Adrenal gland (tissue), 12 donors: ENCODE results near the gene LAPTM4A. TPM values are rescaled to one million over a fixed set of nuclear protein-coding genes. Genes with fewer than 3 reads are reported as not detected.

Source experiments
- DNase-seq, 7 donors: peaks; one replicate each; pipeline ENCODE4 v3.0.0-alpha.2; 2019 to 2020
- H3K27ac ChIP-seq, 5 donors: fragments of 200-600 bp; sonication (generic) in 4 of 5; 1 replicate in 3 of 5; 2 replicates in 2 of 5; pipeline versions ENCODE4 v1.5.1 to v1.8.0; 2016 to 2020; ENCODE audit warnings: mild to moderate bottlenecking in 1 of 5
- H3K27me3 ChIP-seq: fragments of 200-600 bp; 2 replicates; pipeline ENCODE4 v1.8.0; 2021
- H3K36me3 ChIP-seq, 2 donors: fragments of 200-600 bp; replicated peaks in 1 of 2; 1 replicate in 1 of 2; 2 replicates in 1 of 2; pipeline versions ENCODE4 v1.5.1 to v1.8.0; 2018 to 2022
- H3K4me1 ChIP-seq, 2 donors: fragments of 200-600 bp; replicated peaks in 1 of 2; 1 replicate in 1 of 2; 2 replicates in 1 of 2; pipeline versions ENCODE4 v1.5.1 to v1.8.0; 2018 to 2021
- H3K4me3 ChIP-seq, 4 donors: fragments of 200-600 bp; sonication (generic) in 3 of 4; one replicate each; pipeline ENCODE4 v1.5.1; 2016 to 2018
- H3K9me3 ChIP-seq, 3 donors: fragments of 200-600 bp; sonication (generic) in 1 of 3; replicated peaks in 1 of 3; 1 replicate in 2 of 3; 2 replicates in 1 of 3; pipeline versions ENCODE4 v1.5.1 to v1.8.0; 2016 to 2021
- CTCF ChIP-seq, 6 experiments: fragments of 450-650 bp in 4 of 6; fragments of 200-600 bp in 2 of 6; sonication (generic) in 1 of 6; IDR thresholded peaks; 1 replicate in 5 of 6; 2 replicates in 1 of 6; pipeline versions ENCODE4 v1.5.1 to v1.8.0; 2016 to 2021; ENCODE audit warnings: antibody characterized with exemption in 6 of 6, mild to moderate bottlenecking in 2 of 6, moderate library complexity in 1 of 6
- POLR2A ChIP-seq, 2 donors: fragments of 450-650 bp; IDR thresholded peaks; one replicate each; pipeline ENCODE4 v1.6.1; 2017; ENCODE audit warnings: antibody characterized with exemption in 2 of 2, mild to moderate bottlenecking in 2 of 2, moderate library complexity in 1 of 2
- WGBS, 4 donors: extraction: QIAGEN DNeasy Blood & Tissue Kit in 2 of 4; methylation state at CpG; one replicate each; pipeline versions ENCODE4 v1.1.5 to v1.1.7; 2013 to 2017; 5-methylcytosine and 5-hydroxymethylcytosine counted together
- intact Hi-C, 2 donors: fragments of 100-400 bp; cut with DNase I; formaldehyde crosslinking; loops; one replicate each; pipeline versions ENCODE4 v1.14.1 to v1.15.0; 2022 to 2023
- polyA plus RNA-seq, 3 donors: library from polyadenylated mRNA; stranded (reverse); fragments of 200-250 nt in 2 of 3; fragments of 350-450 nt in 1 of 3; fragmentation: Illumina TruSeq in 1 of 3; extraction: RNeasy Lipid Tissue Mini Kit (QIAGEN cat#74804) in 1 of 3; gene quantifications; one replicate each; pipeline ENCODE4 v1.2.3, GENCODE V29; 2013 to 2014
- total RNA-seq, 9 donors: library from RNA; depleted of rRNA in 4 of 9; stranded (reverse); fragments of >200 nt in 4 of 9; fragments of 120-200 nt in 1 of 9; fragmentation: NEBNext Ultra II Directional in 1 of 9; extraction: Animal tissue kit (Norgen Biotek cat#: 25700) in 1 of 9; gene quantifications; one replicate each; pipeline versions ENCODE4 v1.1.0 to v1.2.4, GENCODE V29; 2013 to 2023
- donor health status: healthy with polysubstance abuse.
- donor health status: Bipolar disorder and iron deficiency.
- donor health status: DM: yes; HTN: yes; CAD: no.
- donor health status: DM: no; HTN: no; CAD: no.
- donor health status: DM: no; HTN: no; CAD: no.
- donor health status: DM: yes; HTN: yes; CAD: no.

Gene LAPTM4A
- total and polyA plus RNA-seq, 12 donors: 58.8 to 684 (median 229) TPM

DNA sequence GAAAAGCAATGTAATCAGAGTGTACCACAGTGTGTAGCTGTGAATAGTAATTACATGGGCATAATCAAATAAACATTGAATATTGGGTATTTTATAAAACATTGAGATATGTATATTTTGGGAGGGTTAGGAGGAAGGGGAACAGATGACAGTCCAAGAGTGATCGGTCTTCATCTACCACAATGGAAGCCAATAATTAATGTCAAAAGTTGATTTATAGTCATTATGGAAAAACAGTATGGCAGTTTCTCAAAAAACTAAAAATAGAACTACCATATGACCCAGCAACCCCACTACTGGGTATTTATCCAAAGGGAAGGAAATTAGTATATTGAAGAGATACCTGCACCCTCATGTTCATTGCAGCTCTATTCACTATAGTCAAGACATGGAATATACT is 5.8 kb upstream of the LAPTM4A start:
- H3K27me3 ChIP-seq: no peaks in the 10 kb centered on the region

DNA sequence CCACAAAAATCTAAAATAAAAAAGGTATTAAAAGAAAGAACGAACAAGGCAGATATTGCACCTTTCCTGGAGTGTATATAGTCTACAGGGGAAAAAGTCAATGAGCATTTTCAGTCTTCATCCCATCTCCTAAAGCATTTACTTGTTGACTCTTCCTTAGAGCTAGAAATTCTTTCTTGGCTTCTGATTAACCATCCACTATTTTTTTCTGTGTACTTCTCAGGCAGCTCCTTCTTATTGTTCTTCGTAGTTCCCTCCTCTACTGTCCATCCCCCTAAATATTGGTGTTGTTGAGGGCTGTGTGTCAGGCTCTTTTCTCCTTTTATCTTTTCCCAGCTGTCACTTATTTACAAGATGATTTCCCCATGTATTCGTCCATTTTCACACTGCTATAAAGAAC is 3.5 kb upstream of the LAPTM4A start:
- TF ChIP-seq CTCF (IDR thresholded peaks at IDR 0.05) (no peak), POLR2A (IDR thresholded peaks at IDR 0.05) (no peak)
- intact Hi-C loops: loop anchor here in 1 of 2 donors (5.0 kb wide), 1 partner anchor 38 kb away; no protein-coding TSS in a partner anchor
- no peak for DNase-seq
- WGBS, 4 donors: 85 to 94% (median 91%) methylated on average over 3 of the region's 3 CpGs
- Histone ChIP-seq H3K9me3 (no peaks in the 10 kb centered on the region), H3K4me1 (peaks cover 0 to 12% of the 10 kb centered on the region in 2 donors), H3K36me3 (no peaks in the 10 kb centered on the region), H3K27ac (no peak overlapping the region), H3K27me3 (no peaks in the 10 kb centered on the region), H3K4me3 (no peak overlapping the region)

More for the DNA sequence above, 5.8 kb upstream of the LAPTM4A start:
- Histone ChIP-seq H3K4me3 (no peak overlapping the region), H3K27ac (no peak overlapping the region), H3K36me3 (no peaks in the 10 kb centered on the region), H3K4me1 (peaks cover 0 to 10% of the 10 kb centered on the region in 2 donors), H3K9me3 (no peaks in the 10 kb centered on the region)
- no peak for TF ChIP-seq CTCF (IDR thresholded peaks at IDR 0.05)
- TF ChIP-seq POLR2A (IDR thresholded peaks at IDR 0.05): no peak
- no peak for DNase-seq
- intact Hi-C loops: no loop called here
- 90 to 97% (median 94%) methylated on average over 1 of the region's 1 CpG for WGBS, 4 donors

GRCh38 chr2:20054119-20054518 is 2.7 kb upstream of the LAPTM4A start:
- Histone ChIP-seq H3K9me3 (no peaks in the 10 kb centered on the region), H3K4me3 (no peak overlapping the region), H3K4me1 (peaks cover under 1 to 17% of the 10 kb centered on the region in 2 donors), H3K27me3 (no peaks in the 10 kb centered on the region), H3K27ac (no peak overlapping the region), H3K36me3 (no peaks in the 10 kb centered on the region)
- TF ChIP-seq CTCF (IDR thresholded peaks at IDR 0.05): no peak
- TF ChIP-seq POLR2A (IDR thresholded peaks at IDR 0.05): no peak
- intact Hi-C loops: loop anchor here in 1 of 2 donors (5.0 kb wide), 1 partner anchor 37 kb away; no protein-coding TSS in a partner anchor
- 90 to 99% (median 93%) methylated on average over 5 to 6 of the region's 6 CpGs for WGBS, 4 donors
- no peak for DNase-seq

GRCh38 chr2:20052861-20053281 is 1.4 kb upstream of the LAPTM4A start:
- Histone ChIP-seq H3K4me1 (peaks cover 13 to 29% of the 10 kb centered on the region in 2 donors), H3K4me3 (peak overlapping the region in 2 of 4 donors; percentile 41 to 91), H3K27ac (peak overlapping the region; percentile 97 to 99 (median 98)), H3K9me3 (no peaks in the 10 kb centered on the region), H3K36me3 (no peaks in the 10 kb centered on the region), H3K27me3 (no peaks in the 10 kb centered on the region)
- peak in 1 of 2 donors; percentile 49 for TF ChIP-seq POLR2A (IDR thresholded peaks at IDR 0.05)
- no peak for TF ChIP-seq CTCF (IDR thresholded peaks at IDR 0.05)
- intact Hi-C loops: loop anchor here in 1 of 2 donors (5.0 kb wide), 1 partner anchor 36 kb away; no protein-coding TSS in a partner anchor
- WGBS, 4 donors: 3 to 9% (median 8%) methylated on average over 5 of the region's 5 CpGs
- DNase-seq: peak in 6 of 7 donors; percentile 64 to 89 (median 75)
